B cell (primary cell): ENCODE measurements around the gene TAL1. TPM values are rescaled to one million over a fixed set of nuclear protein-coding genes. Genes with fewer than 3 reads are reported as not detected.

Experiments used
- ATAC-seq: fragments of 200-7000 bp; cut with Tn5 transposase; one replicate; pipeline ENCODE4 v1.10.0; 2021; ENCODE audit warnings: low read depth, mild to moderate bottlenecking, moderate number of reproducible peaks, moderate library complexity
- CTCF ChIA-PET: fragments of 350-600 bp; sonication (Branson Sonifier 250); formaldehyde crosslinking; loops from one replicate; lab custom pipeline; 2021; ENCODE audit warnings: antibody characterized with exemption, inconsistent platforms; lab: Charles Lee
- POLR2A ChIA-PET: fragments of 350-600 bp; sonication (Branson Sonifier 250); formaldehyde crosslinking; loops from one replicate; lab custom pipeline; 2021; ENCODE audit warnings: antibody characterized with exemption; lab: Charles Lee
- DNase-seq: peaks from one replicate; pipeline ENCODE4 v3.0.0; 2013
- H2AFZ ChIP-seq: 2 replicates; pipeline ENCODE4 v1.6.1; 2012; ENCODE audit warnings: mild to moderate bottlenecking, low read depth, low read length; ENCODE audit not compliant: insufficient read depth, poor library complexity, severe bottlenecking
- H3K27ac ChIP-seq, 2 donors: 1 replicate in 1 of 2; 2 replicates in 1 of 2; pipeline ENCODE4 v1.5.1; 2012 to 2013; ENCODE audit warnings: low read length in 2 of 2, mild to moderate bottlenecking in 2 of 2, moderate library complexity in 1 of 2
- H3K27me3 ChIP-seq, 4 experiments: fragments of 200-600 bp in 1 of 4; sonication (generic) in 1 of 4; replicated peaks in 1 of 4; 1 replicate in 2 of 4; 2 replicates in 2 of 4; pipeline versions ENCODE4 v1.6.1 to v1.7.0; 2013 to 2016; ENCODE audit warnings: low read length in 3 of 4, mild to moderate bottlenecking in 2 of 4, mixed read lengths in 1 of 4, moderate library complexity in 1 of 4; ENCODE audit not compliant: insufficient read depth in 4 of 4, control insufficient read depth in 3 of 4; ENCODE audit errors: control extremely low read depth in 1 of 4
- H3K36me3 ChIP-seq, 2 experiments: replicated peaks in 1 of 2; 1 replicate in 1 of 2; 2 replicates in 1 of 2; pipeline versions ENCODE4 v1.6.1 to v1.7.1; 2013; ENCODE audit warnings: low read length in 1 of 2; ENCODE audit not compliant: insufficient read depth in 2 of 2, control insufficient read depth in 1 of 2; ENCODE audit errors: control extremely low read depth in 1 of 2, extremely low read depth in 1 of 2
- H3K4me1 ChIP-seq, 2 donors: fragments of 200-600 bp in 1 of 2; sonication (generic) in 1 of 2; 1 replicate in 1 of 2; 2 replicates in 1 of 2; pipeline versions ENCODE4 v1.5.1 to v1.6.1; 2013 to 2017; ENCODE audit warnings: low read length in 2 of 2; ENCODE audit not compliant: control insufficient read depth in 2 of 2, insufficient read depth in 2 of 2
- H3K4me2 ChIP-seq: replicated peaks from 2 replicates; pipeline ENCODE3; 2012; ENCODE audit warnings: mild to moderate bottlenecking, low read depth, low read length; ENCODE audit not compliant: poor library complexity, severe bottlenecking
- H3K4me3 ChIP-seq, 5 experiments: fragments of 200-600 bp in 1 of 5; sonication (generic) in 1 of 5; 1 replicate in 3 of 5; 2 replicates in 2 of 5; pipeline versions ENCODE4 v1.5.1 to v1.7.0; 2011 to 2016; ENCODE audit warnings: low read length in 4 of 5, mild to moderate bottlenecking in 4 of 5, low read depth in 2 of 5, control low read depth in 1 of 5, moderate library complexity in 1 of 5; ENCODE audit not compliant: insufficient read depth in 1 of 5; ENCODE audit errors: control extremely low read depth in 1 of 5, extremely low read depth in 1 of 5
- H3K79me2 ChIP-seq: fragments of 200-600 bp; sonication (generic); one replicate; pipeline ENCODE4 v1.6.0; 2016; ENCODE audit warnings: low read length; ENCODE audit not compliant: control insufficient read depth, insufficient read depth
- H3K9ac ChIP-seq: fragments of 200-600 bp; sonication (generic); 2 replicates; pipeline ENCODE4 v1.6.1; 2017; ENCODE audit warnings: mild to moderate bottlenecking, low read length, moderate library complexity
- H3K9me3 ChIP-seq, 3 donors: one replicate each; pipeline versions ENCODE4 v1.6.1 to v1.7.1; 2013; ENCODE audit warnings: low read length in 2 of 3; ENCODE audit not compliant: control insufficient read depth in 2 of 3, insufficient read depth in 1 of 3; ENCODE audit errors: control extremely low read depth in 1 of 3
- H4K20me1 ChIP-seq: 2 replicates; pipeline ENCODE4 v1.6.0; 2012; ENCODE audit warnings: mild to moderate bottlenecking, low read length; ENCODE audit not compliant: insufficient read depth, control insufficient read depth, poor library complexity, severe bottlenecking
- H3K27ac Mint-ChIP-seq: one replicate; pipeline ENCODE4 v1.8.0; 2021; ENCODE audit warnings: mixed read lengths
- H3K27me3 Mint-ChIP-seq: one replicate; pipeline ENCODE4 v1.8.0; 2021; ENCODE audit warnings: mixed read lengths
- H3K4me1 Mint-ChIP-seq: one replicate; pipeline ENCODE4 v1.8.0; 2021; ENCODE audit warnings: mixed read lengths
- H3K4me3 Mint-ChIP-seq: one replicate; pipeline ENCODE4 v1.8.0; 2021; ENCODE audit warnings: mixed read lengths
- H3K9me3 Mint-ChIP-seq: one replicate; pipeline ENCODE4 v1.8.0; 2022; ENCODE audit warnings: mixed read lengths; ENCODE audit not compliant: insufficient read depth
- EZH2 ChIP-seq: IDR thresholded peaks from 2 replicates; pipeline ENCODE4 v1.6.1; 2012; ENCODE audit warnings: borderline replicate concordance, low read depth, mild to moderate bottlenecking, moderate library complexity, low read length; ENCODE audit not compliant: insufficient read depth, poor library complexity, severe bottlenecking
- WGBS: methylation state at CpG from one replicate; pipeline ENCODE4 v1.1.5; 2013; ENCODE audit warnings: missing lambda C conversion rate; ENCODE audit not compliant: insufficient coverage; 5-methylcytosine and 5-hydroxymethylcytosine counted together
- intact Hi-C: fragments of 100-400 bp; cut with micrococcal nuclease; formaldehyde crosslinking; loops from one replicate; pipeline ENCODE4 v1.10.0; 2022
- polyA plus RNA-seq: library from polyadenylated mRNA; depleted of rRNA; stranded (reverse); fragments of >200 nt; gene quantifications from 2 replicates; pipeline ENCODE4 v1.2.3, GENCODE V29; 2012
- total RNA-seq, 2 donors: library from RNA; stranded (reverse); fragments of 120-200 nt in 1 of 2; gene quantifications; 1 replicate in 1 of 2; 2 replicates in 1 of 2; pipeline versions ENCODE4 v1.2.3 to v1.2.4, GENCODE V29; 2013 to 2022
- TF ChIP-seq, protein P1 (sequence below): fragments of 200-600 bp; IDR thresholded peaks from one replicate; pipeline ENCODE4 v1.8.0; 2022; ENCODE audit warnings: antibody characterized with exemption, mild to moderate bottlenecking

The TAL1 gene
- total and polyA plus RNA-seq, 2 donors (not counting 1 experiment from before 2014, with no cell fraction given) = not detected

- H3K27me3 ChIP-seq = peaks cover 0 to 70% (median 36%) of the 10 kb centered on the region in 4 experiments
- CTCF ChIA-PET = no interaction called here
- no peak overlapping the region for H3K9ac ChIP-seq
Observed at GRCh38 chr1:47235241-47235681, 3.2 kb upstream of the TAL1 start.

GRCh38 chr1:47233186-47233585 is 1.2 kb upstream of the TAL1 start:
- Histone ChIP-seq H3K9me3 (peaks cover 0 to 29% (median 0%) of the 10 kb centered on the region in 3 donors), H2AFZ (no peak overlapping the region), H3K4me1 (peaks cover 36 to 38% of the 10 kb centered on the region in 2 donors), H3K4me2 (no peak overlapping the region), H3K27me3 (peaks cover 0 to 80% (median 55%) of the 10 kb centered on the region in 4 experiments), H3K27ac (no peak overlapping the region), H3K36me3 (no peaks in the 10 kb centered on the region), H3K9ac (no peak overlapping the region), H4K20me1 (no peaks in the 10 kb centered on the region), H3K79me2 (no peaks in the 10 kb centered on the region), H3K4me3 (no peak overlapping the region)
- peaks cover 31% of the 10 kb centered on the region for H3K4me1 Mint-ChIP-seq
- 96% methylated on average over 3 of the region's 6 CpGs for whole genome bisulfite sequencing
- ChIA-PET POLR2A (no interaction called here), CTCF (interaction anchor here (1.1 kb wide), 1 partner anchor 203 kb away, joined by 3 read pairs; no protein-coding TSS in a partner anchor)
- no peak for DNase-seq
- H3K27me3 Mint-ChIP-seq = peaks cover 72% of the 10 kb centered on the region
- intact Hi-C loops = no loop called here
- TF ChIP-seq, protein P1, sequence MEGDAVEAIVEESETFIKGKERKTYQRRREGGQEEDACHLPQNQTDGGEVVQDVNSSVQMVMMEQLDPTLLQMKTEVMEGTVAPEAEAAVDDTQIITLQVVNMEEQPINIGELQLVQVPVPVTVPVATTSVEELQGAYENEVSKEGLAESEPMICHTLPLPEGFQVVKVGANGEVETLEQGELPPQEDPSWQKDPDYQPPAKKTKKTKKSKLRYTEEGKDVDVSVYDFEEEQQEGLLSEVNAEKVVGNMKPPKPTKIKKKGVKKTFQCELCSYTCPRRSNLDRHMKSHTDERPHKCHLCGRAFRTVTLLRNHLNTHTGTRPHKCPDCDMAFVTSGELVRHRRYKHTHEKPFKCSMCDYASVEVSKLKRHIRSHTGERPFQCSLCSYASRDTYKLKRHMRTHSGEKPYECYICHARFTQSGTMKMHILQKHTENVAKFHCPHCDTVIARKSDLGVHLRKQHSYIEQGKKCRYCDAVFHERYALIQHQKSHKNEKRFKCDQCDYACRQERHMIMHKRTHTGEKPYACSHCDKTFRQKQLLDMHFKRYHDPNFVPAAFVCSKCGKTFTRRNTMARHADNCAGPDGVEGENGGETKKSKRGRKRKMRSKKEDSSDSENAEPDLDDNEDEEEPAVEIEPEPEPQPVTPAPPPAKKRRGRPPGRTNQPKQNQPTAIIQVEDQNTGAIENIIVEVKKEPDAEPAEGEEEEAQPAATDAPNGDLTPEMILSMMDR = no peak
- TF ChIP-seq EZH2 = no peak
- no peaks in the 10 kb centered on the region for H3K9me3 Mint-ChIP-seq
- H3K4me3 Mint-ChIP-seq = peak overlapping the region; percentile 72
- no peak overlapping the region for H3K27ac Mint-ChIP-seq
- no peak for ATAC-seq

More at GRCh38 chr1:47235241-47235681, 3.2 kb upstream of the TAL1 start:
- ATAC-seq (no peak), DNase-seq (no peak)
- TF ChIP-seq EZH2 = no peak
- TF ChIP-seq, protein P1 = no peak
- no peak overlapping the region for H3K4me2 ChIP-seq
- no peak overlapping the region for H3K4me3 ChIP-seq
- peaks cover 21 to 23% of the 10 kb centered on the region in 2 donors for H3K4me1 ChIP-seq
- H3K9me3 ChIP-seq = peaks cover 0 to 17% (median 0%) of the 10 kb centered on the region in 3 donors
- Mint-ChIP-seq H3K27me3 (peaks cover 69% of the 10 kb centered on the region), H3K9me3 (no peaks in the 10 kb centered on the region), H3K27ac (no peak overlapping the region), H3K4me1 (peaks cover 18% of the 10 kb centered on the region), H3K4me3 (no peak overlapping the region)
- H3K79me2 ChIP-seq = no peaks in the 10 kb centered on the region
- 16% methylated on average over 11 of the region's 21 CpGs for WGBS
- H3K27ac ChIP-seq = no peak overlapping the region
- no peaks in the 10 kb centered on the region for H4K20me1 ChIP-seq
- no peak overlapping the region for H2AFZ ChIP-seq
- no peaks in the 10 kb centered on the region for H3K36me3 ChIP-seq
- POLR2A ChIA-PET = no interaction called here
- intact Hi-C loops = no loop called here
